Gastroesophageal sphincter (tissue), 4 donors: ENCODE data around the gene TMEM170A. TPM values are rescaled to one million over a fixed set of nuclear protein-coding genes. Genes with fewer than 3 reads are reported as not detected.

Source experiments
- ATAC-seq: fragments of 150-250 bp; one replicate; pipeline ENCODE4 v1.9.1; 2016; ENCODE audit warnings: mild to moderate bottlenecking, moderate library complexity
- H3K27ac ChIP-seq, 4 donors: fragments of 200-600 bp; sonication (generic) in 3 of 4; 1 replicate in 3 of 4; 2 replicates in 1 of 4; pipeline ENCODE4 v1.5.1; 2016 to 2019
- H3K27me3 ChIP-seq: fragments of 200-600 bp; sonication (generic); one replicate; pipeline ENCODE4 v1.5.1; 2019
- H3K36me3 ChIP-seq, 2 donors: fragments of 200-600 bp; sonication (generic); one replicate each; pipeline ENCODE4 v1.5.1; 2019; ENCODE audit warnings: control low read depth in 1 of 2
- H3K4me1 ChIP-seq, 3 donors: fragments of 200-600 bp; sonication (generic); 1 replicate in 2 of 3; 2 replicates in 1 of 3; pipeline ENCODE4 v1.5.1; 2016 to 2019; ENCODE audit warnings: control low read depth in 2 of 3
- H3K4me3 ChIP-seq, 2 donors: fragments of 200-600 bp; sonication (generic); one replicate each; pipeline ENCODE4 v1.5.1; 2019; ENCODE audit warnings: mild to moderate bottlenecking in 1 of 2, moderate library complexity in 1 of 2
- H3K9me3 ChIP-seq, 3 donors: fragments of 200-600 bp; sonication (generic); one replicate each; pipeline ENCODE4 v1.5.1; 2017 to 2019; ENCODE audit warnings: control low read depth in 2 of 3
- EP300 ChIP-seq: sonication (generic); formaldehyde crosslinking; IDR thresholded peaks from one replicate; pipeline ENCODE4 v1.6.1; 2017; ENCODE audit warnings: antibody characterized with exemption, mild to moderate bottlenecking
- POLR2A ChIP-seq, 2 donors: fragments of 450-650 bp; IDR thresholded peaks; one replicate each; pipeline ENCODE4 v1.6.1; 2017; ENCODE audit warnings: antibody characterized with exemption in 2 of 2, mild to moderate bottlenecking in 2 of 2, moderate library complexity in 1 of 2
- POLR2AphosphoS5 ChIP-seq: sonication (generic); formaldehyde crosslinking; IDR thresholded peaks from one replicate; pipeline ENCODE4 v1.6.1; 2017; ENCODE audit warnings: antibody characterized with exemption
- WGBS, 2 donors: methylation state at CpG; one replicate each; pipeline ENCODE4 v1.1.5; 2018; ENCODE audit warnings: low coverage in 1 of 2; 5-methylcytosine and 5-hydroxymethylcytosine counted together
- total RNA-seq, 4 donors: library from RNA; depleted of rRNA; stranded (reverse); fragments of >200 nt; gene quantifications; one replicate each; pipeline ENCODE4 v1.1.0, GENCODE V29; 2016
- TF ChIP-seq, protein P1 (sequence below), 4 experiments: fragments of 200-600 bp in 2 of 4; fragments of 450-650 bp in 2 of 4; sonication (generic) in 1 of 4; IDR thresholded peaks; one replicate each; pipeline ENCODE4 v1.5.1; 2017 to 2019; ENCODE audit warnings: antibody characterized with exemption in 4 of 4, mild to moderate bottlenecking in 2 of 4, moderate library complexity in 2 of 4

TMEM170A gene
- total RNA-seq, 4 donors from 2014 or later: 9.8 to 21.8 (median 13.8) TPM

DNA sequence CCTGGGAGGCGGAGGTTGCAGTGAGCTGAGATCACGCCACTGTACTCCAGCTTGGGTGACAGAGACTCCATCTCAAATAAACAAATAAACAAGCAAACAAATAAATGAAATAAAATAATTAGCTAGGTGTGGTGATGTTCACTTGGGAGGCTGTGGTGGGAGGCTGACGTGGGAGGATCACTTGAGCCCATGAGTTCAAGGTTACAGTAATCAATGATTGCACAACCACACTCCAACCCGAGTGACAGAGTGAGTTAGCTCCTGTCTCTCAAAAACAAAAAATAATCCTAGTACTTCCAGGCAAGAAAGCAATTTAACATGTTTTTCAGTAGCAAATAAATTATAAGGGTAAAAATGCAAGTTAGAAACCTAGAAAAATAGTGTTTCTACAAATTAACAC lies 57.5 kb downstream of the TMEM170A start:
- no peak for TF ChIP-seq POLR2AphosphoS5
- TF ChIP-seq, protein P1, sequence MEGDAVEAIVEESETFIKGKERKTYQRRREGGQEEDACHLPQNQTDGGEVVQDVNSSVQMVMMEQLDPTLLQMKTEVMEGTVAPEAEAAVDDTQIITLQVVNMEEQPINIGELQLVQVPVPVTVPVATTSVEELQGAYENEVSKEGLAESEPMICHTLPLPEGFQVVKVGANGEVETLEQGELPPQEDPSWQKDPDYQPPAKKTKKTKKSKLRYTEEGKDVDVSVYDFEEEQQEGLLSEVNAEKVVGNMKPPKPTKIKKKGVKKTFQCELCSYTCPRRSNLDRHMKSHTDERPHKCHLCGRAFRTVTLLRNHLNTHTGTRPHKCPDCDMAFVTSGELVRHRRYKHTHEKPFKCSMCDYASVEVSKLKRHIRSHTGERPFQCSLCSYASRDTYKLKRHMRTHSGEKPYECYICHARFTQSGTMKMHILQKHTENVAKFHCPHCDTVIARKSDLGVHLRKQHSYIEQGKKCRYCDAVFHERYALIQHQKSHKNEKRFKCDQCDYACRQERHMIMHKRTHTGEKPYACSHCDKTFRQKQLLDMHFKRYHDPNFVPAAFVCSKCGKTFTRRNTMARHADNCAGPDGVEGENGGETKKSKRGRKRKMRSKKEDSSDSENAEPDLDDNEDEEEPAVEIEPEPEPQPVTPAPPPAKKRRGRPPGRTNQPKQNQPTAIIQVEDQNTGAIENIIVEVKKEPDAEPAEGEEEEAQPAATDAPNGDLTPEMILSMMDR (IDR thresholded peaks at IDR 0.05): no peak
- no peak for TF ChIP-seq EP300
- no peak for TF ChIP-seq POLR2A (IDR thresholded peaks at IDR 0.05)
- 89% methylated on average over 4 of the region's 4 CpGs; no CpG with 5 or more reads in 1 of the 2 donors for WGBS, 2 donors

DNA sequence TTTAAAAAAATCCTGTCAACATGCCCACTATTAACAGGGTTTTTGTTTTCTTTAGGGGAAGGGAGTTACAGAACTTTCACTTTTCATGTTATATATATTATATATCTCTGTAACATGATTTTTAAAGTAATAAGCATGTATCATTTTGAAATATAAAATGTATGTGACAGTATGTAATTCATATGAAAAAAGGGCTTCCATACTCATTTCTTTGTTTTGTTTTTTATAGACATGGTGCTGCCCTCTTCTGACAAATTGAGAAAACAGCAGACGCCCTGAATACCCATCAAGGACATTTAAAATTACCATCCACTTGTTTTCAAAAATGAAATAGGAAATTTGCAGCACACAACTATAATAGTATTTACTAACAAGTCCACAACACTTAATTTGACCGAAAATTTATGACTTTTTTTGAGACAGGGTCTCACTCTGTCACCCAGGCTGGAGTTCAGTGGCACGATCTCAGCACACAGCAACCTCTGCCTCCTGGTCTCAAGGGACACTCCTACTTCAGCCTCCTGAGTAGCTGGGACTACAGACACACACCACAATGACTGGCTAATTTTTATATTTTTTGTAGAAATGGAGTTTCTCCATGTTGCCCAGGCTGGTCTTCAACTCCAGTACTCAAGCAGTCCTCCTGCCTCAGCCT lies 61.5 kb downstream of the TMEM170A start:
- peaks cover 0 to 20% (median 6%) of the 10 kb centered on the region in 3 donors for H3K4me1 ChIP-seq
- H3K27me3 ChIP-seq: no peaks in the 10 kb centered on the region
- ATAC-seq: no peak
- no peaks in the 10 kb centered on the region for H3K9me3 ChIP-seq
- peaks cover 0 to 26% of the 10 kb centered on the region in 2 donors for H3K36me3 ChIP-seq
- no peak overlapping the region for H3K4me3 ChIP-seq
- WGBS, 2 donors: 31 to 37% methylated on average over 3 of the region's 3 CpGs
- TF ChIP-seq POLR2A (IDR thresholded peaks at IDR 0.05): no peak
- no peak for TF ChIP-seq POLR2AphosphoS5
- TF ChIP-seq, protein P1 (IDR thresholded peaks at IDR 0.05): peak; percentile 65 to 73 (median 67)
- no peak for TF ChIP-seq EP300
- H3K27ac ChIP-seq: peak overlapping the region in 3 of 4 donors; percentile 58 to 83 (median 75)

More for the DNA sequence above, 57.5 kb downstream of the TMEM170A start:
- H3K36me3 ChIP-seq: peaks cover 0 to 63% of the 10 kb centered on the region in 2 donors
- H3K4me3 ChIP-seq: no peak overlapping the region
- H3K4me1 ChIP-seq: peaks cover 0 to 13% (median 1%) of the 10 kb centered on the region in 3 donors
- H3K27ac ChIP-seq: no peak overlapping the region
- ATAC-seq: no peak
- no peaks in the 10 kb centered on the region for H3K9me3 ChIP-seq
- H3K27me3 ChIP-seq: no peaks in the 10 kb centered on the region

DNA sequence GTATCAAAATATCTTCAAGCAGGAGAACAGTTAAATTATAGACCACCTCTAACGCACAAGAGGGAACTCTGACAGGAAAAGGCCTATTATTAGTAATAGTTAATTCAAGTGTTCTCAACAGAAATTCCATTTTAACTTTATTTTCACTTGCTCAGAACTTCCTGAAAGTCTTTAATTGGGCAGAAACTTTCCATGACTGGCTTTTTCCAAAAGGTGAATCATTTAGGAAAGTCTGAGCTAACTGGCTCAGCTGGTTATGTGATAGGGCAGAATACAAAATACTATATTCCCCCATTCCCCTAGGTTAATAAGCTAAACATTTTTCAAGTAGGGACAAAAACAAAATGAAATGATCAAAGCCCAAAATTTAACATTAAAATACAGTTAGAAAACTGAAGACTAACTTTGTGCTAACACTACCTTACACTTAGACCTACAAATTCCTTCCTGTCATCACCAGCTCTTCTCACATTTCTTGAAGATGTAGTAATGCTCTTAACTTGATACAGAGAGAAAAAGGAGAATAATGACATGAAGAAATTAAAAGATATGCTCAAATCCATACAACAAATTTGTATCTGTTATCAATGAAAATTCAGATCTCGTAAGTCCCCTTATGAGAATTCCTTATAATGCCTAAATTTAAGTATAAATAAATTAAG lies 62.2 kb downstream of the TMEM170A start:
- no peaks in the 10 kb centered on the region for H3K9me3 ChIP-seq
- no peak overlapping the region for H3K4me3 ChIP-seq
- peaks cover 0 to 20% (median 6%) of the 10 kb centered on the region in 3 donors for H3K4me1 ChIP-seq
- peaks cover 0 to 20% of the 10 kb centered on the region in 2 donors for H3K36me3 ChIP-seq
- 14 to 30% methylated on average over 2 of the region's 2 CpGs for WGBS, 2 donors
- peak overlapping the region; percentile 58 to 83 (median 76) for H3K27ac ChIP-seq
- H3K27me3 ChIP-seq: no peaks in the 10 kb centered on the region
- TF ChIP-seq POLR2AphosphoS5 (peak; percentile 69), EP300 (no peak), POLR2A (IDR thresholded peaks at IDR 0.05) (no peak)
- TF ChIP-seq, protein P1 (IDR thresholded peaks at IDR 0.05): no peak
- ATAC-seq: peak; percentile 74

DNA sequence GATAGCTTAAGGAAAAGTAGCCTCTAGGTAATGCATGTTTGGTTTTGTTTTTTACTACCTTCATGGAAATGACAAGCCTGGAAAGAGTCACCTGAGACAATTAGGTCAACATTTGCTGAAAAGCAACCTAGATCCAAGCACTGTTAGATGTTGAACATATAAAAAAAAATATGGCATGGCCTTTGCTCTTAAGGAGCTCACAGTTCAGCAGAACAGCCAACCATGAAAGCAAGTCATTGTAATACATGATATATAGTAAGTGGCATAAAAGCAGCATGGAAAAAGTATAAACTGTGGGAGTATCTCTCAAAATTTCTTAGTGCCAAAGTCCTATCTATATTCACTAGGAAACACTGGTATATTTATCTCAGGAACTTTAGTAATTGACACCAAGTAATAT lies 62.8 kb downstream of the TMEM170A start:
- Histone ChIP-seq H3K9me3 (no peaks in the 10 kb centered on the region), H3K4me3 (no peak overlapping the region)
- TF ChIP-seq, protein P1 (IDR thresholded peaks at IDR 0.05): no peak
- TF ChIP-seq EP300 (no peak), POLR2AphosphoS5 (no peak), POLR2A (IDR thresholded peaks at IDR 0.05) (no peak)

More for the DNA sequence above, 62.8 kb downstream of the TMEM170A start:
- Histone ChIP-seq H3K27me3 (no peaks in the 10 kb centered on the region), H3K4me1 (peaks cover 0 to 20% (median 6%) of the 10 kb centered on the region in 3 donors), H3K27ac (peak overlapping the region; percentile 58 to 83 (median 76)), H3K36me3 (peaks cover 0 to 14% of the 10 kb centered on the region in 2 donors)
- no peak for ATAC-seq
